Ishikawa (cell line): ENCODE measurements around the gene TAF1.

Source experiments
- CEBPB ChIP-seq: IDR thresholded peaks from 2 replicates; pipeline ENCODE4 v1.6.1; 2012
- CREB1 ChIP-seq: IDR thresholded peaks from 2 replicates; pipeline ENCODE4 v1.6.1; 2012; ENCODE audit warnings: low read depth
- EGR1 ChIP-seq: IDR thresholded peaks from 2 replicates; pipeline ENCODE4 v1.6.1; 2012
- EP300 ChIP-seq: IDR thresholded peaks from 2 replicates; pipeline ENCODE4 v1.6.1; 2012; ENCODE audit warnings: borderline replicate concordance
- FOXM1 ChIP-seq: IDR thresholded peaks from 2 replicates; pipeline ENCODE4 v1.6.1; 2012; ENCODE audit warnings: low read depth, borderline replicate concordance
- MAX ChIP-seq: IDR thresholded peaks from 2 replicates; pipeline ENCODE4 v1.6.1; 2012
- NFIC ChIP-seq: IDR thresholded peaks from 2 replicates; pipeline ENCODE4 v1.6.1; 2012
- RAD21 ChIP-seq: IDR thresholded peaks from 2 replicates; pipeline ENCODE4 v1.6.1; 2012; ENCODE audit warnings: low read depth
- REST ChIP-seq: IDR thresholded peaks from 2 replicates; pipeline ENCODE4 v1.6.1; 2012; ENCODE audit warnings: low read depth, mild to moderate bottlenecking
- TAF1 ChIP-seq: IDR thresholded peaks from 2 replicates; pipeline ENCODE4 v1.6.1; 2012; ENCODE audit warnings: low read depth, mild to moderate bottlenecking
- TCF12 ChIP-seq: IDR thresholded peaks from 2 replicates; pipeline ENCODE4 v1.6.1; 2012; ENCODE audit warnings: low read depth
- TEAD4 ChIP-seq: IDR thresholded peaks from 2 replicates; pipeline ENCODE4 v1.6.1; 2012
- USF1 ChIP-seq: IDR thresholded peaks from 2 replicates; pipeline ENCODE4 v1.6.1; 2012
- YY1 ChIP-seq: IDR thresholded peaks from 2 replicates; pipeline ENCODE4 v1.6.1; 2012; ENCODE audit warnings: low read depth
- ZBTB7A ChIP-seq: IDR thresholded peaks from 2 replicates; pipeline ENCODE4 v1.6.1; 2012; ENCODE audit warnings: low read depth

Gene TAF1

GRCh38 chrX:71400710-71401109 lies 34.6 kb downstream of the TAF1 start:
- TF ChIP-seq CEBPB (no peak), EP300 (no peak), USF1 (no peak), TAF1 (no peak), MAX (no peak), FOXM1 (no peak), REST (no peak), CREB1 (no peak), EGR1 (no peak), RAD21 (no peak), TEAD4 (no peak), NFIC (no peak), YY1 (no peak), ZBTB7A (no peak), TCF12 (no peak)

GRCh38 chrX:71420686-71421085 lies 54.5 kb downstream of the TAF1 start:
- no peak for TF ChIP-seq EGR1
- no peak for TF ChIP-seq EP300
- TF ChIP-seq TCF12, result no peak
- no peak for TF ChIP-seq CREB1
- no peak for TF ChIP-seq ZBTB7A
- no peak for TF ChIP-seq CEBPB
- TF ChIP-seq NFIC, result no peak
- no peak for TF ChIP-seq USF1
- TF ChIP-seq TEAD4, result no peak
- no peak for TF ChIP-seq MAX
- TF ChIP-seq REST, result no peak
- TF ChIP-seq TAF1, result no peak
- no peak for TF ChIP-seq RAD21
- TF ChIP-seq FOXM1, result no peak
- no peak for TF ChIP-seq YY1

- TF ChIP-seq CEBPB (no peak), ZBTB7A (no peak), USF1 (no peak), TCF12 (no peak), TAF1 (no peak), YY1 (no peak), CREB1 (no peak), NFIC (no peak)
These were observed 66.6 kb downstream of the TAF1 start for GRCh38 chrX:71432733-71433132.

GRCh38 chrX:71438750-71439149 lies 72.6 kb downstream of the TAF1 start:
- TF ChIP-seq FOXM1 (no peak), NFIC (no peak), TAF1 (no peak), TCF12 (no peak), RAD21 (no peak), YY1 (no peak)

GRCh38 chrX:71439420-71439819 lies 73.3 kb downstream of the TAF1 start:
- no peak for TF ChIP-seq REST
- TF ChIP-seq EGR1, result no peak
- no peak for TF ChIP-seq EP300
